Activated gamma-delta T cell (primary cell): ENCODE data around the gene TBCCD1.
"Not testable (repeated sequence)": the region's sequence is repeated elsewhere in the genome, so short reads cannot be mapped to it uniquely, and the experiment has no call there.

Experiments
- DNase-seq: peaks from one replicate; lab custom pipeline; 2025; lab: John Stamatoyannopoulos, UW

The TBCCD1 gene

GRCh38 chr3:186596568-186597287 is 29.6 kb upstream of the TBCCD1 start:
- DNase-seq, result no peak

- no peak for DNase-seq
Measured at GRCh38 chr3:186594591-186595113, 27.5 kb upstream of the TBCCD1 start.

GRCh38 chr3:186593862-186594261 is 26.7 kb upstream of the TBCCD1 start:
- DNase-seq, result no peak

GRCh38 chr3:186592682-186593081 is 25.5 kb upstream of the TBCCD1 start:
- no peak for DNase-seq

GRCh38 chr3:186590580-186591295 is 23.6 kb upstream of the TBCCD1 start:
- DNase-seq, result no peak

GRCh38 chr3:186589856-186590579 is 22.9 kb upstream of the TBCCD1 start:
- DNase-seq, result no peak

GRCh38 chr3:186589121-186589520 is 22.0 kb upstream of the TBCCD1 start:
- no peak for DNase-seq

- DNase-seq, result no peak
Measured at GRCh38 chr3:186588632-186589031, 21.5 kb upstream of the TBCCD1 start.

GRCh38 chr3:186587183-186587582 is 20.0 kb upstream of the TBCCD1 start:
- no peak for DNase-seq

GRCh38 chr3:186586245-186586644 is 19.1 kb upstream of the TBCCD1 start:
- DNase-seq, result not testable (repeated sequence)

- DNase-seq, result no peak
Measured at GRCh38 chr3:186583831-186584230, 16.7 kb upstream of the TBCCD1 start.

- DNase-seq, result no peak
Measured at GRCh38 chr3:186582541-186582940, 15.4 kb upstream of the TBCCD1 start.

- no peak for DNase-seq
Measured at GRCh38 chr3:186580785-186581184, 13.6 kb upstream of the TBCCD1 start.

- no peak for DNase-seq
Measured at GRCh38 chr3:186577521-186577920, 10.4 kb upstream of the TBCCD1 start.

GRCh38 chr3:186571644-186572013 is 4.5 kb upstream of the TBCCD1 start:
- DNase-seq, result no peak

GRCh38 chr3:186570941-186571643 is 4.0 kb upstream of the TBCCD1 start:
- no peak for DNase-seq

- DNase-seq, result peak; percentile 90
Measured at GRCh38 chr3:186570096-186570940, 3.2 kb upstream of the TBCCD1 start, which contains the start of gene DNAJB11. DNAJB11 (plus strand) TSS chr3:186570720; CDS start chr3:186570898, 178 bp downstream.

- DNase-seq, result no peak
Measured at GRCh38 chr3:186569779-186570095, 2.6 kb upstream of the TBCCD1 start.

GRCh38 chr3:186569361-186569760 is 2.2 kb upstream of the TBCCD1 start:
- not testable (repeated sequence) for DNase-seq

GRCh38 chr3:186566772-186567071 is 417 bp downstream of the TBCCD1 start:
- no peak for DNase-seq

GRCh38 chr3:186564586-186564985 is 2.6 kb downstream of the TBCCD1 start:
- no peak for DNase-seq
